Activated naive CD8-positive, alpha-beta T cell treated with anti-CD3 and anti-CD28 coated beads, Interleukin-2, amount 50 U/mL, for 16 hours (primary cell): ENCODE data around the gene C3.
"Not testable (repeated sequence)": the region's sequence is repeated elsewhere in the genome, so short reads cannot be mapped to it uniquely, and the experiment has no call there.

Experiments
- DNase-seq: peaks from one replicate; pipeline ENCODE4 v3.0.0-alpha.2; 2020; ENCODE audit warnings: low read depth, low spot score

The C3 gene

DNA sequence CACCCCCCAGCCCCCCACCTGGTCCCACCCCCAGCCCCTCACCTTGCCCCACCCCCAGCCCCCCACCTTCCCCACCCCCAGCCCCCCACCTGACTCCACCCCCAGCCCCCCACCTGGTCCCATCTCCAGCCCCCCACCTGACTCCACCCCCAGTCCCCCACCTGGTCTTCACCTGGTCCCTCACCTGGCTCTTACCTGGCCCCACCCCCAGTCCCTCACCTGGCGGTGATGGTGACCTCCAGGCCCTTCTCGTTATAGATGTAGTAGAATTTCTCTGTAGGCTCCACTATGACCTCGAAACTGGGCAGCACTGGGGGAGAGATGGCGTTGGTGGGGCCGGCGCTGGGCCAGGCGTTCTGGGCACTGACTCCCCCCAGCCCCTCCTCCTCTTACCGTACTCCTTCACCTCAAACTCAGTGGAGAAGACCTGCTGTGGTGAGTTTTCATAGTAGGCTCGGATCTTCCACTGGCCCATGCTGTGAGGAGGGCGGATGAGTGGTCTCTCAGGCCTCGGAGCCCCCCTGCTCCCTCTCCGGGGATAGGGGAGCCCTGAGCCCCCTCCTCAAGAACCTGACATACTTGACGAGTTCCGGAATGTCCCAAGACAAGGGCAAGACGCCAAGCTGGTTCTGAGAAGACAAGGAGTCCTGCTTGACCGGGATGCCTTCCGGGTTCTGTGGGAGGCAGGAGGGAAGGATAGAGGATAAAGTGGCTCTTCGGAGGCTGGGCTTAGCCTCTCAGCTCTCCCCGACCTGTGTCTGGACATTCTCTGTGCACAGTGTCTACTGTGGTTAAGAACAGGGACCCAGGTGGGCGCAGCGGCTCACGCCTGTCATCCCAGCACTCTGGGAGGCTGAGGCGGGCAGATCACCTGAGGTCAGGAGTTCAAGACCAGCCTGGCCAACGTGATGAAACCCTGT lies 6.4 kb downstream of the C3 start:
- no peak for DNase-seq

DNA sequence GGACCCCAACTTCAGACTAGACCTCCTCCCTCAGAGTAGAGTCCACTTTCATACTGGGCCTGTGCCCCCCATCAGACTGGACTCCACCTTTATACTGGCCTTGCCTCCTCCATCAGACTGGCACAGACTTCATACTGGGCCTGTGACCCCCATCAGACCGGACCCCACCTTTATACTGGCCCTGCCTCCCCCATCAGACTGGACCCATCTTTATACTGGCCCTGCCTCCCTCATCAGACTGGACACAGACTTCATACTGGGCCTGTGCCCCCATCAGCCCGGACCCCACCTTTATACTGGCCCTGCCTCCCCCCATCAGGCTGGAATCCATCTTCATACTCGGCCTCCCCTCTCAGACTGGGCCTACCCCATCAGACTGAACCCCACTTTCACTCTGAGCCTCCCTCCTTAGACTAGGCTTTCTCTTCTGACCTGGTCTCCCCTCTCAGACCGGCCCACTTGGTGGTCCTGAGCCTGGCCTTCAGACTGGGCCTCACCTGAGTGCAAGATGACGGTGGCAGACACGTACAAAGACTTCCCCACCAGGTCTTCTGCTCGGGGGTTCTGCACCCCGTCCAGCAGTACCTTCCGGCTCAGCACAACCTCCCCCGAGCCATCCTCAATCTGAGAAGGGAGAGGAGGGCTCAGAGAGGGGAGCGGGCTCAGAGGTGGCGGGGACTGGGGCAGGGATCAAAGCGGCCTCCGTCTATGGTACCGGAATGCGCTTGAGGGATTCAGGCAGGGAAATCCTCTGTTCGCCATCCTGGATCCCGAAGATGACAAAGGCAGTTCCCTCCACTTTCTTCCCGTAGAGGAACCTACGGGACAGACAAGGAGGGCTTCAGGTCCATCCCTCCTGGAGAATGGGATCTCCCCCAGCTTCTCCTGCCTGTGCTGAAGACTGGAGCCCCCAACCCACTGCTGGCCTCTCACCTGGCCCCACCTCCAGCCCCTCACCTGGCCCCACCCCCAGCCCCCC lies 7.5 kb downstream of the C3 start:
- DNase-seq, result no peak

DNA sequence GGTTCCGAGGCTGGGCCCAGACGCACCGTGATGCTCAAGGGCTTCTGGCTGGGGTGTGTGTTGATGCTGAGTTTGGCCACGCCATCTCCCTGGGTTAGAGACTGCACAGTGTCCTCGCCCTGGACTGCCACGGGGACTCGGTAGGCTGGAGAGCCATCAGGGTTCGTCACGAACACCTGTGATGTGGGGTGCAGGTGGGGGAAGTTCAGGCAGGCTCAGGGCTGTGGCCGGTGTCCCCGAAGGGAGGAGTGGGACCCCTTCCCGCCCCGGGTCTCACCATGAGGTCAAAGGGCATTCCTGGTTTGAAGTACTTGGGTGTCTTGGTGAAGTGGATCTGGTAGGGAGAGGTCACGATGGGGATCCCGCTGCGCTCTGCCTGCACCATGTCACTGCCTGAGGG lies 8.2 kb downstream of the C3 start:
- no peak for DNase-seq

DNA sequence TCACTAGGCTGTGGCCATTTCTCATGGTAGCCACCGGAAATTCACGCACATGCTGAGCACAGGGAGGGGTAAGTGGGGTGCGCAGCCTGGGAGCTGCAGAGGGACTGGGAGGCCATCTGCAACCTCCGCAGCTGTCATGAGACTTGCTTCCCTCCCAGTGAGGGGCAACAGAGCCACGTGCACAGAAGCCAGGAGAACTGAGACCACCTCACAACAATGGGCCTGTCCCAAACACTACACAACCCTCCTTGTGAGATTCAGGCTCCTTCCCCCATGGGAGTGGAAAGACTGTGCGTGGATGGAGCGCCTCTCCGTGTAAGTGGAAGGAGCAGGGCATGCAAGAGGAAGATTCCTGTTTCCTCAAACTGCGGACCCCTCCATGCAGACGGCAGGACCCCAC lies 8.8 kb downstream of the C3 start:
- no peak for DNase-seq

DNA sequence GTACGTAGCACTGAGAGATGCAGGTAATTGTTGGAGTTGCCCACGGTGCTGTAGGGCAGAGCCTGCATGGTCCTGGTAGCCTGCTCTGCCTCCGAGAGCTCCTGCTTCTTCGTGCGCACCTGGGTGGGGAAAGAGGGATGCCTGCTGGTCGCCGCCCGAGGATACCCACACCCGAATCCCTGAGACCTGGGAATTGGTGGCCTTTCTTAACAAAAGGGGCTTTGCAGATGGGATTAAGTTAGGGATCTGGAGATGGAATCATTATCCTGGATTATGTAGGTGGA lies 9.4 kb downstream of the C3 start:
- DNase-seq, result no peak

DNA sequence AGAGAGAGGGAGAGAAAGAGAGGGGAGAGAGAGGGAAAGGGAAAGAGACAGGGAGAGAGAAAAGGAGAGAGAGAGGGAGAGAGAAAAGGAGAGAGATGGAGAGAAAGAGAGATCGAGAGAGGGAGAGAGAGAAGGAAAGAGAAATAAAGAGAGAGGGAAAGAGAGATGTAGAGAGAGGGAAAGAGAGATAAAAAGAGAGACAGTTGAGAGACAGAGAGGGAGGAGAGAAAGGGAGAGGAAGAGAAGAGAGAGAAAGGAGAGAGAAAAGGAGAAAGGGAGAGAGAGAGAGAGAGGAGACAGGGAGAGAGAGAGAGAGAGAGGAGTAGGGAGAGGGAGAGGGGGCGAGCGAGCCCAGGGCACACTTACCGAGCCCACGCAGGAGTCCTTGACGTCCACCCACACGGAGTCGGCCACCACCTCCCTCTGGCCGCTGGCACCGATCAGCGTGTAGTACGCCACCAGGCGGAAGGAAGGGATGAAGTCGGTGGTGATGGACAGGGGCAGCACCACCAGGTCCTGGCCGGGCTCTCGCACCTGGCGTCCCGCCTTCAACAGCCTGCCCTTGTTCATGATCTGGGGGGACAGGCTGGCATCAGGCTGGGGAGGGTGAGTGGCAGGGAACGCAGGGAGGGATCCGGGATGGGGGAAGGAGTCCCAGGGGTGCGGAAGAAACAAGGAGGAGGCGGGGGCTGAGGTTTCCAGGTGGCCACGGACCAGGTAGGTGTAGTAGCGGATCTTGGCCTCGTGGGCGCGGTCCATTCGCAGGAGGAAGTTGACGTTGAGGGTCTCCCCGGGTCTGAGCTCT lies 10.0 kb downstream of the C3 start:
- no peak for DNase-seq

DNA sequence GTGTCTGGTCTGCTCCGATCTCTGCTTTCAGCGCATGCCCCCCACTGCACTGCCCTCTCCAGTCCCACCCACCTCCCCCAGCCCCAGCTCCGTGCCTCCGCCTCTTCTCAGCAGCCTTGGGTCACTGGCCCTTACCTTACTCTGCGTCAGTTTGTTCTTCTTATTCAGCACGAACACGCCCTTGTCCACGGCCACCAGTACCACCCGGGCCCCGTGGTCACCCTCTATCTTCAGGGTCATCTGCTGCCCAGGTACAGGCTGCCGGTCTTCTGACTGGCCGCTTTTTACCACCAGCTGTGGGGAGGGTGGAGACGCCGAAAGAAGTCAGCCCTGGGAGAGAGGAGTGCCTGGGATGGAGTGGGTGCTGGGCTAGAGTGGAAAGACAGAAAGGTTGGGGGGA lies 10.9 kb downstream of the C3 start:
- no peak for DNase-seq

DNA sequence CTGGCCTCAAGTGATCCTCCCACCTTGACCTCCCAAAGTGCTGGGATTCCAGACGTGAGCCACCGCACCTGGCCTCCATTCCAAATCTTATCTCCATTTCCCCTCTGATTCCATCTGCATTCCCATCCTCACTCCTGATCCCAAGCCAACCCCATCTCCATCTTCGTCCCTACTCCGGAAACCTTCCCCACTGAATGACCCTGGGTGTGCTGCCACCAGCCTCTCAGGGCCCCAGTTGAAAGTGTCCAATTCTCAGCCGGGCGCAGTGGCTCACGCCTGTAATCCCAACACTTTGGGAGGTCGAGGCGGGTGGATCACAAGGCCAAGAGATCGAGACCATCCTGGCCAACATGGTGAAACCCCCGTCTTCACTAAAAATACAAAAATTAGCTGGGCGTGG lies 11.5 kb downstream of the C3 start:
- not testable (repeated sequence) for DNase-seq

DNA sequence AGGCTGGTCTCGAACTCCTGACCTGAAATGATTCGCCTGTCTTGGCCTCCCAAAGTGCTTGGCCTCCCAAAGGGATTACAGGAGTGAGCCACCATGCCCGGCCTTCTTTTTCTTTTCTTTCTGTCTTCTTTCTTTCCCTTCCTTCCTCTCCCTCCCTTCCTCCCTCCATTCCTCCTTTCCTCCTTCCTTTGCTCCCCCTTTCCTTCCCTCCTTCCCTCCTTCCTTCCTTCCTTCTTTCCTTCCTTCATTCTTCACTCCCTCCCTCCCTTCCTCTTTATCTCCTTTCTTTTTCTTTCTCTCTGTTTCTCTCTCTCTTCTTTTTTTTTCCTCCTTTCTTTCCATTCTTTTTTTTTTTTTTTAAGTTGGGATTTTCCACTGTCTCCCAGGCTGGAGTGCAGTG lies 12.1 kb downstream of the C3 start:
- DNase-seq, result no peak

DNA sequence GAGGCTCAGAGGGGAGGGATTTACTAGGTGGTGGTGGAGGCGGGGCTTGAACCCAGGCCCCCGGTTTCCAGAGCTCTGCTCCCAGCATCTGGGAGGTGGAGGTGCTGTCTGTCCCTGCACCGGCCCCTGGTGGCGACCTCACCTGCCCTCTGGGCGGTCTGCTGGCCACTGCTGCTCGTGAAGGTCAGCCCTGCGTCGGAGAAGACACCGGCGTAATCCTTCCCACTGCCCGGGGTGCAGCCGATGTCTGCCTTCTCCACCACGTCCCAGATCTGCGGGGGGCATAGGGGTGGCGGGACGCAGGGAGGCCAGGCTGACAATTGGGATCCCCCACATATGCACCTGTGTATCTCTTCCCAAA lies 12.8 kb downstream of the C3 start:
- DNase-seq, result no peak

DNA sequence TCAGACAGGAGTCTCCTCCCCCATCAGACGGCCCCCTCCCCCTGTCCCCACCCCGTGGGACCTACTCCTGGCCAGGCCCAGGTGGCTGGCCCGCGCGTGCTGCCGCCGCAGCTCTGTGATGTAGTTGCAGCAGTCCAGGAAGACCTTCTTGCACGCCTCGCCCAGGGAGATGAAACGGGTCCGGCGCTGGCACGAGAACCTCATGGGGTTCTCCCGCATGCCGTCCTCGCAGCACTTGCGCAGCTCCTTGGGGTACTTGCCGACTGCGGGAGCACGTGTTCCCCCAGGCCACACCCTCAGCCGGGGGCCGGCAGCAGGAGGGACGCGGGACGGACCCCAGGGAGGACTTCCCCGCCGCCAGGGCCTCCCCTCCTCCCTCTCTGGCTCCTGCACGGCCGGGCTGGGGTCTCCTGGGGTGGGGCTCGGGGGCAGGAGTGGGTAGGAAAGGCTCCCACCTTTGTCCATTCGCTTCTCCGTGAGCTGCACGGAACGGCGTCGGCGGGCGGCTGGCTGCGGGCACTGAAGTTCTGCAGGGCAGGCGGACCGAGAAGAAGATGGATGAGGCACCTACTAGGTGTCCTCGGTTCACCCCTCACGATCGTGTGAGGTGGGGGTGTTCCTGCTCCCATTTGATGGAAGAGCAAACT lies 13.3 kb downstream of the C3 start:
- DNase-seq, result no peak

DNA sequence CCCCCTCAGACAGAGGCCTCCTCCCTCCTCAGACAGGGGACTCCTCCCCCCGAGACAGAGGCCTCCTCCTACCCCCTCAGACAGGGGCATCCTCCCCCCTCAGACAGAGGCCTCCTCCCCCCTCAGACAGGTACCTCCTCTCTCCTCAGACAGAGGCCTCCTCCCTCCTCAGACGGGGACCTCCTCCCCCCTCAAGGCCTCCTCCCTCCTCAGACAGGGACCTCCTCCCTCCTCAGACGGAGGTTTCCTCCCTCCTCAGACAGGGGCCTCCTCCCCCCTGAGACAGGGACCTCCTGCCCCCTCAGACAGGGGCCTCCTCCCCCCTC lies 13.9 kb downstream of the C3 start:
- no peak for DNase-seq

DNA sequence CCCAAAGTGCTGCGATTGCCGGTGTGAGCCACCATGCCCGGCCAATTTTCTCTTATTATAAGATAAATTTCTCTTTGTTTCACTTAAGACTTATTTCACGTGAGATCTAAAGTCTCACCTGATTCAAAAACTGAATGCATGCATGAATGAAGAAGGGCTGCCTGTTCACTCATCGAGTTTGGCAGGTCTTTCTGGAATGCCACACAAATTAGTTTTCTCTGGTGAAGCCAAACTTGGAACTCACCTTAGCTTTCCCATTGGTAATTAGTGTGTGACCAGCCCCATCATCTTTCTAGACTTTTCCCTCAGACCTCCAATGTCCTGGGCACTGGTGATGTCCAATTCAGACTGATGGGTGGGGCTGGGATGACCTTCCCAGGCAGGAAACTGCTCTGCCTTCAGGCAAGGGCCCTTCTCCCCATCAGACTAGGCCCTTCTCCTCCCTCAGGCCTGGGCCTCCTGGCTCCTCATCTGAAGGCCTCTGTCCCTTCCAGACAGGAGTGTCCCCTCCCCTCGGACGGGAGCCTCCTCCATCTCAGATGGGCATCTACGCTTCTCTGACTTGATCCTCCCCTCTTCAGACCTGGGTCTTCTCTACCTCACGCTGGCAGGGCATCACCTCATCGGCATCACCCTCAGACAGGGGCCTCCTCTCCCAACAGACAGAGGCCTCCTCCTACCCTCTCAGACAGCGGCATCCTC lies 14.4 kb downstream of the C3 start:
- no peak for DNase-seq

DNA sequence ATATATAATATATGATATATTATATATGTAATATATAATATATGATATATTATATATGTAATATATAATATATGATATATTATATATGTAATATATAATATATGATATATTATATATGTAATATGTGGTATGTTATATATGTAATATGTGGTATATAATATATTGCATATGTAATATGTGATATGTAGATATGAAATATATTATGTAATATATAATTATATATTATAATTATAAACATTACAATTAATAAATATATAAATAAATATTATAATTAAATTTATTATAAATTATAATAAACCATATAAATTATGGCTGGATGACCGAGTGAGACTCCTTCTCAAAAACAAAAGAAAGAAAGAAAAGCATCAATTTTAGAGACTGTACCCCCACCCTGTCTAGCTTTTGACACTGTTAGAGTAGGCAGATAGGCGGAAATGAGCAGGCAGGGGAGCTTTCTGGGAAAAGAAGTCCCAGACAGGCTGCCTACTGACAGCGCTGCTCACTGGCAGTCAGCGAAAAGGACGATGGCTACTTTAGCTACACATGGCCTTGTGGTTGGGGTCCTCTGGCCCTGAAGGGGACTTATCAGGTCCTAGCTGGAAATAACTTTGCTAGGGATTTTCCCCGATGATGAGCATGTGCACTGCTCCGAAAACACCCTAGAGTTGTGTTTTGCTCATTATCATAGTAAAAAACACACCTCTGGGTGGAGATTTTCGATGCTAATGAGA lies 19.7 kb downstream of the C3 start:
- DNase-seq, result no peak

DNA sequence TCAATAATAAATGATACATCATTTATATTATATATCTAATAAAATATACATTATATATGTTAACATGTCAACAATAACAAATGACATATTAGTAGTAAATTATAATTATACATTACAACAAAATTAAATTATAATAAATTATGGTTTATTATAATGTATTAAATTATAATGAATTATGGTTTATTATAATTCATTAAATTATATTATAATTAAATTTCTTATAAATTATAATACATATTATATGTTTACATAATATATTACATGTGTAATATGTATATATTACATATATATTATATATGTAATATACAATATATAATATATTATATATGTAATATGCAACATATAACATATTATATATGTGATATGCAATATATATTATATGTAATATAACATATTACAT lies 20.5 kb downstream of the C3 start:
- DNase-seq, result no peak

DNA sequence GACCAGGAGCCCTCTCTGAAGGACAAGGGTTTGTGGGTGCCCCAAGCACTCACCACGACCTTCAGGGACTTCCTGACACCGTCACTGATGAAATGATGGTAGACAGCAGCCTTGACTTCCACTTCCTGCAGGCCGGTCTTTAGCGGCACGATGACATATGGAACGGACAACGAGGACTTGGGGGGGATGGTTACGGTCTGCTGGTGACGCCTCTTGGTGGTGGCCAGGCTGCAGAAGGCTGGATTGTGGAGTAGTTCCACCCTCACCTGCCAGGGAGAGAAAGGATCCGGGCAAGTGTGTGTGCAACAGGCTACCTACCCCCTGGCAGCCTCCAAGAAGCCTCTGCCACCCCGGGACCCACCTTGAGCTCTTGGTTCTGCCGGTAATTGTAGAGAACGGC lies 23.2 kb downstream of the C3 start:
- no peak for DNase-seq

DNA sequence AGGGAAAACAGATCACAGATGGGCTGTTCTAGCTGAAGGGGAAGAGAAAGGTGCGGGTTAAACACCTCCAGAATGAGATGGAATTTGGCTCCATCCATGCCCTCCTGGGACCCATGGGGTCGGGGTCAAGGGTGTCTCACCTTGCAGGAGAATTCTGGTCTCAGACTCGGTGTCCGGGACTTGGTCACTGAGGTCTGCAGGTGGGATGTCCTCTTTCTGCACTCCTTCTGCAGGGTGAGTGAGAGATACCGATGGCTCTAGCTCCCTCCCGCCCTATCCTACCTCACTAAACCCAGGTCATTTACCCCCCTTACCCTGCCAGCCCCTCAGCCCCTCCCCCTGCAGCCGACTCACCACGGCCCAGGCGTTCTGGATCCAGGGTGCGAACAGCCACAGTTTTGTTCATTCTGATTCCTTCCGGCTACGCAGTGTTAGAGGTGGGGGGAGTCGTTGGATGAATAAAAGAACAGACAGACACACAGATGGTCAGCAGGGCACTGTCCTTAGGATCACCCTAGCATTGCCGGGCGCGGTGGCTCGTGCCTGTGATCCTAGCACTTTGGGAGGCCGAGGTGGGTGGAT lies 24.1 kb downstream of the C3 start:
- no peak for DNase-seq

DNA sequence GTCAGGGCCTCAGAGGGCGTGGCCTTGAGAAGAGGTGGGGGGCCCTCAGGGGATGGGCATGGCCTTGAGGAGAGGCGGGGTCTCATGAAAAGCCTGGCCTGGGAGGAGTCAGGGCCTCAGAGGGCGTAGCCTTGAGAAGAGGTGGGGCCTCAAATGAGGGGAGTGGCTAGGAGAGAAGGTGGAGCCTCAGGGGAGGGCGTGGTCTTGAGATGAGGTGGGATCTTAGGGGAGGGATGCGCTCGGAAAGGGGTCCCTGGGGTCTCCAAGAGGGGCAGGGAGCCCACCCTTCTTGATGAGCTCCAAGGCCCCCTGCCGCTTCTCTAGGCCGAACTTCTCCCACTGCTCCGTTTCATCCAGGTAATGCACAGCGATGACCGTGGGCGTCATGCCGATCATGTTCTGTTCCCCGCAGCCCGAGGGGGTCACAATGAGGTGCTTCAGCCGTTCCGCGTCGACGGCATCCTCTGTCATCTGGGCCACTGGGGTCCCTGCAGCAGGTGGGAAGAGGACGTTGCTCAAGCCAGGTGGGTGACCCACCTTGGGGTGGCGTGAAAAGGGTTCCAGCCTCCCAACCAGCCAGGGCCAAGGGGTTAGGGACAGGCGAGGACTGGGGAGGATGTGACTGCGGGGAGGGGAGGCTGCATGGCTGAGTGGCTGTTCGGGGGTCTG lies 26.2 kb downstream of the C3 start:
- no peak for DNase-seq

DNA sequence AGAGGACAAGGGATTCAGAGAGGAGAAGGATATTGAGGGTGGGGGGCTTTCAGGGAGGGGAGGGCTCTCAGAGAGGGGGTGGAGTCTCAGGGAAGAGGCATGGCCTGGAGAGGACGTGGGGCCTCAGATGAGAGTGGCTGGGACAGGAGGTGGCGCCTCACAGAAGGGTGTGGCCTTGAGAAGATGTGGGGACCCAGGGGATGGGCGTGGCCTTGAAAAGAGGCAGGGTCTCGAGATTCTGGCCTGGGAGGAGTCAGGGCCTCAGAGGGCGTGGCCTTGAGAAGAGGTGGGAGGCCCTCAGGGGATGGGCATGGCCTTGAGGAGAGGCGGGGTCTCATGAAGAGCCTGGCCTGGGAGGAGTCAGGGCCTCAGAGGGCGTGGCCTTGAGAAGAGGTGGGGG lies 26.8 kb downstream of the C3 start:
- DNase-seq, result no peak

DNA sequence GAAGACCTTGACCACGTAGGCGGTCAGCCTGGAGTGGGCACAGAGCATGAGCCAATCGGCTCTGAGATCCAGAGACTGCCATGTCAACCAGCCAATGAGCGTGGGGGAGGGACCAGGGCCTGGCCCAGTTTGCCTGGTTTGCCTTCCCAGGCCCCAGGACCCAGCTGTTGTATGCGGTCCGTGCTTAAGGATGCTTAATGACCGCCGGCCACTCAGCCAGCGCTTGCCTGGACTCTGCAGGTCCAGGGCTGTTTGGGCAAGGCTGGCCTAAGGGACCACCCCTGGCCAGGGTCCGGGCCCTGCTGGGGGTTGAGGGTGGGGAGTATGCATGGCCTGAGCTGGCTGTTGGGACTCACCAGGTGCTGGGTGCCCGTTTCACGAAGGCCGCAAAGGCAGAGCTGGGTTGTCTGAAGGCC lies 27.4 kb downstream of the C3 start:
- DNase-seq, result no peak
